Limb (tissue), 2 donors: ENCODE measurements around the gene PRR13.
"Not testable (repeated sequence)": the region's sequence is repeated elsewhere in the genome, so short reads cannot be mapped to it uniquely, and the experiment has no call there.

Experiments
- DNase-seq, 2 donors: peaks; one replicate each; pipeline ENCODE4 v3.0.0-alpha.2; 2016; ENCODE audit errors: extremely low spot score in 2 of 2

PRR13 gene

DNA sequence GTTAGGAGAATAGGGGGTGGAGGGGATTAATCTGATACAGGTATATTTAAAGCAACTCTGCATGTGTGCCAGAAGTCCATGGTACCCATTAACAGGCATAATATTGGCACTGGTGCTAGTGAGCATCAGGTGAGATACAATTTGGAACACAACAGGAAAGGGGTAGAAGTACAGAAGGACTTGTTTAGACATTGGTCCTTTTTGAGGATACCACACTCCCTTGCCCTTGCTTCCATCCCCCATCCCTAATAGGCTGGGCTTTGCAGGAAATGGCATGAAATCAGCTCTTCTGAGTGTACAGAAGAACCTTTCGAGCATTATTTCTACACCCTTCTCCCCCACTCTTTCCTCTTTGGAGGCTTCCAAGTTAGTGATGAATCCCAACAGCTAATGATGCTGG, 26.7 kb downstream of the PRR13 start:
- DNase-seq: no peak

DNA sequence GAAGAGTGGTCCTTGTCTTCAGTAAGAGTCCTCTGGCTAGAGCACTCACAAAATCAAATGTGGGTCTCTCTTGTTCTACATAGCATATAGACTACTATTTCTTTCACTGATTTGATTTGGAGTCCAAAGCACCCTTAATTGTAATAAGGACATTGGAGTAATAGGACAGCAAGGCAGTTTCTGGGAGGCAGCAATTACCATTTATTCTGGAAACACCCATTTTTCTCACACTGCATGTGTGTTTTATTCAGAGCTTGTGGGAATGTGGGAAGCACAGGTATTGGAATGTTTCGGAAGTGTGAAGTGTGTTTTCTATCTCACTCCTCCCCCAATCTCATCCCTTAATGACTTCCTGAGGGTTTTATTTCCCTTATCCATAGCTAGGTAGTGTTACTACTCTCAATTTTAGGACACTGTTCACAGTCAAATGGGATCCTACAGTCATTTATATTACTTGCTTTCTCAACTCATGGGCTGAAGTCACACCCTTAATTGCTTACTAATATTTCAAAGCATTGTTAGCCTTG, 30.6 kb downstream of the PRR13 start:
- DNase-seq: no peak

DNA sequence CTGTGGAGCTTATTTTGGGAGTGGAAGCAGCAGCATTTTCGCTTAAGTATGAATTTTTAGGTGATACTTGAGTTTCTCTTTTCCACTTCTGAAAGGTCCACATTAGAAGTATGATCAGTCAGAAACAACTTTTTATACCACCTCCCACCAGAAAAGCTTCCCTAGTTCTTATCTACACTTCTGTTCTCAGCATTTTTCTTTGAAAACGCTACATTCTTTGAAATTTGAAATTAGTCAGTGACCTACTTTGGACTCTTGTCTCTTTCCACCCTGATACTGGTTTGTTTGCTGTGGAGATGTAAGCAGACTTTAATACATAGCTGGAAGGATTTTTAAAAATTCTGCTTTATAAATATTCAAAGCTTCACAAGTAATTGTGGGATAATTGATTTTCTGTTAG, 32.5 kb downstream of the PRR13 start:
- no peak for DNase-seq

DNA sequence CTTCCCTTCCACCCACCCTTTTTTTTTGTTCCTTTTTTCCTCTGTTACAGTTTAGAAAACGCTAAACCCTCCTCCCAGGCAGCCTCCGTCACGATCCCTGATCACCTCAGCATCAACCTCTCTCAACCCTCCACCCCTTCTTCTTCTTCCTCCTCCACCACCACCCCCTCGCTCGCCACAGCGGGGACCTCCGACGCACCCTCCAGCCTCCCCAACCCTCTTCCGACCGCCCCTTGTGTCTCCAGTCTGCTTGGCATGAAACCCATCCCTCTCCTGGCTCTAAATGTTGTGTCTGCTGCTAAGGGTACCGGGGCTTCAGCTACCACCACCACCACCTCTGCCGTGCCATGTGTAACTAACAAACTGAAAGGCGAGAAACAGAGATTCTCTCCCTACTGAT, 33.3 kb downstream of the PRR13 start:
- DNase-seq: no peak

DNA sequence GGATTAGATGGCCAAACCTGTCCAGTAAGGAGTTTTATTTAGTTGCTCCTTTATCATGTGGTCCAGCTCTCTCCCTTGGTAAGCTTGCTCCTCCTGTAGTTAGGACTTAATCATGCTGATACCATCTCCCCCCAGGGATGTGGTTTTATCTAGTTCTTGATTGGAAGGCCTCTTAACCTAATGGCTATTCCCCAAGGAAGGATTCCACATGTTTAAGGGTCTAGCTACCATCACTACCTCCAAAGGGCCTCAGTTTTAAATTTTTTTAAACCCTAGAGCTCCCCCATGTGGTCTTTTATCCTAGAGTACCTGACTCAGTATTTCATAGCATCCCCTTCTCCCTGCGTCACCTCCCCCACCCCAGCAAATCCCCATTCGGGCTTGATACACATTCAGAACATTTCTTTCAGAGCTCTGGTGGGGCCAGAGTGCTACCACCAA, 35.3 kb downstream of the PRR13 start:
- no peak for DNase-seq

DNA sequence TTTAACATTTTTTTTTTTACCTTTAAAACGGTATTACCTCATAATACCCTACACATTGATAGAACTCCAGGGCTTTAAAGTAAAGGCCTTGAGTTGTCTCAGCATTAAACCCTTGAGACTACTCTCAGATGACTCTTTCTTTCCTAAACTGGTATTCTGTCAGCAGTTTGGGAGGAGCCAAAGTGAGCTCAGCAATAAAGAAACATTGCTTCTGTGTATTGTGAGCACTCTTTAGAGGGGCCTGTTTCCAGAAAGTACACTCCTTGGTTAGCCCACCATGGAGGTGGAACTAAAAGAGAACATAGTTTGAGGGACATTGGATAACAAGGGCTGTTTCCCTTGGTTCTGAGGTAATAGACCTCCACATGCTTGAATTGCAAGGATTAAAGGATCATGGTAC, 37.3 kb downstream of the PRR13 start:
- DNase-seq: no peak

DNA sequence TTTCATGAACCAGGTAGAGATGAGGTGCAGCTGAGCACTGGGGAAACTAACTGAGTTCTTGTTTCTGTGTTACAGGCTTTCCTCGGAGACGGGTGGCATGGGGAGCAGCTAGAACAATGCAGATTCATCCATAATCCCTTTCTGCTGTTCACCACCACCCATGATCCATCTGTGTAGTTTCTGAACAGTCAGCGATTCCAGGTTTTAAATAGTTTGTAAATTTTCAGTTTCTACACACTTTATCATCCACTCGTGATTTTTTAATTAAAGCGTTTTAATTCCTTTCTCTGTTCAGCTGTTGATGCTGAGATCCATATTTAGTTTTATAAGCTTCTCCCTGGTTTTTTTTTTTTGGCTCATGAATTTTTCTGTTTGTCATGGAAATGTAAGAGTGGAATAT, 37.8 kb downstream of the PRR13 start:
- no peak for DNase-seq

DNA sequence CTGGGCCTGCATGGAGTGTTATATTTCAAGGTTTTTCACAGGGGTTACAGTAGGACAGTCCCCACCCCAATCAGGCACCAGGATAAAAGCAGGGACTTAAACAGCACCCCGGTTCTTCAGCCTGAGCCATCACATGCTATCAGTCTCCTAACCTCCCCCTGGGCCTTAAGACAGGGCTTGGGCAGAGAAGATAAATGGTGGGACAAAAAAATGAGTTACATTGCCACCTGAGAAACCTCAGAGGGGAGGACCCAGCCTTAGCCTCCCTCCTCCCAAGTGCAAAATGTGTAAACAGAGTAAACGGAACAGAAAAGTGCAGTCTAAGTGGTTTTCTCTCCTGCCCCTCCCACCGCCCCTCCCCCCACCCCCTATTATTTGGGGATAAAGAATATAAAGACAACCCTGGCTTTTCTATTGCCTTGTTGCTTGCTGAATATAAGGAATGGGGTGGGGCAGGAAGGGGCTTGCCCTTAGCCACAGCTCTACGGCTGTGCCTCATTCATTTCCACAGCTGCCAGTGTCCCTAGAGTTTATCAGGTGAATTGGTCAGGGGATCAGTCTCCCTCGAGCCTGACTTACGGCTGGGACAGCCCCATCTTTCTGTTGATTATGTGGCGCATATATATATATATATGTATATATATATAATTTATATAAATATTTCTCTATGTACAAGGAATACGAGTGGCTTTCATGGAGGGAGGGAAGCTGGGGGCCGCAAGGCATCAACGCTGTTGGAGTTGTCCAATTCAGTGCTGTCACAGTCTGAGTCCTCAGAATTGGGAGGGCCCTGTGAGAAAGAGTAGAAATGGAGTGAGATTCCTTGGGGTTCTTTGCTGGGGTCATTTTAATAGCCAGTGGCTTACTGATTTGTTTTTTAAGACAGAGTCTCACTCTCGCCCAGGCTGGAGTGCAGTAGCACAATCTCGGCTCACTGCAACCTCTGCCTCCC, 39.2 kb downstream of the PRR13 start:
- DNase-seq: no peak

DNA sequence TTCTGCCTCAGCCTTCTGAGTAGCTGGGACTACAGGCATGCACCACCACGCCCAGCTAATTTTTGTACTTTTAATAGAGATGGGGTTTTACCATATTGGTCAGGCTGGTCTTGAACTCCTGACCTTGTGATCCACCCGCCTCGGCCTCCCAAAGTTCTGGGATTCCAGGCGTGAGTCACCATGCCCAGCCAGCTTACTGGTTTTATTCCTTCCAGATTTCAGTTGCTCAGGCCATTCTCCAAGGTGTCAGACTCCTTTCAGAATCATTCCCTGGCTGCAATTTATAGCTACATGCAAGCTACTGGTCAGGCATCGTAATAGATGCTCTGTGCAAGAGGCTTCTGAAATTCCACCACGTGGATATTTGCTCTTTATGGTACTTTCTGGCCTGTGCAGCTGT, 39.9 kb downstream of the PRR13 start:
- not testable (repeated sequence) for DNase-seq

DNA sequence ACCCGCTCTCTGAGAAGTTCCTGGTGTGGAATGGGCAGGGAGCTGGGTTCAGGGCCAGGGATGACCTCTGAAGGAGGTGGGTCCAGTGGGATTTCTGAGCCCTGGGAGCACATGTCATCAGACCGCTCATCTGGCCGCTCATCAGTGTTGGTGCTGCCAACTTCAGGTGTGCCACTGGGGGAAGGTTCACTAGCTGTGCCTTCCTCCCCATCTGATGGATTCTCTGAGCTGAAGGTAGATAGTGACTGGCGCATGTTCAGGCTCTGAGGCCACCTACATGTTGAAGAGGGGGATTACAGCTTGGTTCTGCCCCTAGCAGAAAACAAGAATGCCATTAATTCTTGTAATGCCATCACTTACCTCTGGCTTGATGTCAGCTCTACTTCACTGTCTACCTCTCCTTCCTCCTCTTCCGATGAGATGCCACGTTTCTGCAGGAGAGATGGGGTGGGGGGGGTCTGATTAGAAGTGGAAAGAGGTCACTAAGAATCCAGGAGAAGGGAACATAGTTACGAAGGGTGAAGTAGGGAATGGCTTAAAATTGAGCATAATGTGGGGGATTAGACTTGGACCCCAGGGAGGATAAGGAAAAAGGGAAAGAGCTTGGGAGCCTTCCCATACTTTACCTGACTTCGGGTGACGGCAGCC, 40.5 kb downstream of the PRR13 start:
- no peak for DNase-seq

DNA sequence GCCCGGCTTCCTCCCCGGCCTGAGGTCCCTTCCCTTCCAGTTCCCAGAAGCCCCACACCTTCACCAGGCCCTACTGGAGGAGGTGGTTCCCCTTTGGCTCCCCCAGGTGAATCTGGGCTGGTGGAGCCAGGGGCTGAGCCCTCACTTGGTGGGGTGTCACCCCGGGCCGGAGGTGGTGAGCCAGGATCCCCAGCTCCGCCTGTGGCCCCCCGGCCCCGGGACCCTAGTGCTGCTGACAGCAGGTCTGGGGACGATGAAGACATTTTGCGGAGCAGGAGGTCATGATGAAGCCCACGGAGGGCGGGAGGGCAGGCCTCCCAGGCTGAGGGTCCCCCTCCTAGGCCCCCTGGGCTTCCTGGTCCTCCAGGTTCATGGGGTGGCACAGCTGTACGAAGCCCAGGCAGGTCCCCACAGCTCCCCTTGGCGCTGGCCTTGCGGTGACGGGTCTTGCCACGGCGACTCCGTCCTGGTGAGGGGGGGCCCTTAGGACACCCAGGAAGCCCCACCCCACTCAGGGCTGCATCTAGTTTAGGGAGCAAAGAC, 41.2 kb downstream of the PRR13 start:
- DNase-seq: no peak

DNA sequence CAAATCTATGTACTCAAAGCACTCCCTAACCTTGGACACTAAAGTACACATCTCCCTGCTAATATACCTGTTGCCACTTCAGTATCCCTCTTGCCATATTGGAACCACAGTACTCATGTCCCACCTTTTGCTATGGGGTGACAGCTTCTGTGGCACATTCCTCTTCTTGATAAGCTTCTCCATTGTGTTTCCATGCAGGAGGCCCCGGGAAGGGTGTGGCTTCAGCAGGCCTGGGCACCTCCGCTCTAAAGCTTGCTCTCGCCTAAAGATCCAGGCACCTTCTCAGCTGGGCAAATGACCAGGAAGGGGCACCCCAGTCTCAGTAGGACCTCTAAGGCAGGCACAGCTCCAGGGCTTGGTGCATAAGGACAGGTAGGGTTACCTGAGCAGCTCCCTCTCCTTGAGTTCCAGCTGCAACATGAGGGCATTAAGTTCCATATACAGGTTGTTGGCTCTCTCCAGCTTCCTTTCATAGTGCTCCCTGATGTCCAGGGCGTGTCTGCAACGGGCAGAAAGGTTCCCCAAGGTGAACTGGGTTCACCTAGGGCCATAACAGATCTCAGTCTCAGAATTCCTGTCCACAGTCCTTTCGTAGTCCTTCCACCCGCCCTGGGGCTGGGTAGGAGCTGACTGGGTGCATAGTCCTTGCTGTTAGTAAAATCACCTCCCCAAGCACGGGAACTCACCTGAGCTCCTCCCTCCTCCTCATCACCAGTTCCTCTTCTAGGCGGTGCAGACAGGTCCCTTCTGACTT, 41.9 kb downstream of the PRR13 start:
- no peak for DNase-seq

DNA sequence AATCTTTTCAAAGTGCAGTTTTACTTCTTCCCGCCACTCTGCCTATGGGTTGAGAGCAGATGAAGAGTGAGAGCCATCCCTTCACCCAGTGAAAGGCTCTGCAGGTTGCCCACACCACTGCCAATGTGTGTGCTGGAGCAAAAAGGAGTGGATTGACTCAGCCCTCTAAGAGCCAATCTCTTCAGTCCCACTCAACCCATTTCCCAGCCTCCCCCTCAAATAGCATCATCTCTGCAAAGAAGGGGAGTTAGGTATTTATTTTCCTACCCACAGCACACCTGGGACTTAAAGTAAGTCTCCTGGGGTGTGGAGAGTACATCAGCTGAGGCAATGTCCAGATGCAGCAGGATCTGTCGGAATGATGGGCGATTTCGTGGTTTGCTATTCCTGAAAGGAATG, 42.4 kb downstream of the PRR13 start:
- no peak for DNase-seq

DNA sequence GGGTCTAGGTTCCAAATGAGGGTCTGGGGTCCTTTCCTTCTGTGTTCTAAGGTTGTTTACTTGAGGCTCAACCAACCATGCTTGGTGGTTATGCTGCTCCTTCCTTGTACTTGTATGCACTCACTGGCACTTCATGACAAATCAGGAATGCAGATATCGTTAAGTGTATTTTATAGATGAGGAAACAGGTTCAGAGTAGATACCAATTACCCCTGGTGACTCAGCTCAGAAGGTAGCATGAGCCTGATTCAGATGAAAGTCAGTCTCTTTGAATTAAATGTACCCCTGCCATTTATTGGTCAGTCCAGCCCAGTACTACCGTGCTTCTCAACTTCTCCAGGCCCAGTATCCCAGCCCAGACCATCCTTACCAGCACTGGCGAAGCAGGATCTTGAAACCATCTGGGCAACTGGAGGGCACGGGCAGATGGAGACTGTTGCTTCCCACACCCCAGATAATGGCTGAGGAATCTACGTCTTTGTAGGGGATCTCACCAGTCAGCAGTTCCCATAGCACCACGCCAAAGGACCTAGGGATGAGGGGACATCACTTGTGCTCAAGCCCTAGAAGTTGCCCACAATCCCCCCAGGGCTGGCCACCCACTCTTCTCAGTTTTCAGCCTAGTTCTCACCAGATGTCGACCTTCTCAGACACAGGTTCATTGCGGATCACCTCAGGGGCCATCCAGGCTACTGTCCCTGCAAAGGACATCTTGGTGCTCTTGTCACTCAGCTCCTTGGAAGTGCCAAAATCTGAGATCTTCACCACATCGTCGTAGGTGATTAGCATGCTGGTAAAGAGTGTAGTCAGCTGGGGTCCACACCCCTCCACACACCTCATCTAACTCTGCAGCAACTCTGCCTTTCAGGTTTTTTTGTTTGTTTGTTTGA, 43.4 kb downstream of the PRR13 start:
- DNase-seq: no peak

DNA sequence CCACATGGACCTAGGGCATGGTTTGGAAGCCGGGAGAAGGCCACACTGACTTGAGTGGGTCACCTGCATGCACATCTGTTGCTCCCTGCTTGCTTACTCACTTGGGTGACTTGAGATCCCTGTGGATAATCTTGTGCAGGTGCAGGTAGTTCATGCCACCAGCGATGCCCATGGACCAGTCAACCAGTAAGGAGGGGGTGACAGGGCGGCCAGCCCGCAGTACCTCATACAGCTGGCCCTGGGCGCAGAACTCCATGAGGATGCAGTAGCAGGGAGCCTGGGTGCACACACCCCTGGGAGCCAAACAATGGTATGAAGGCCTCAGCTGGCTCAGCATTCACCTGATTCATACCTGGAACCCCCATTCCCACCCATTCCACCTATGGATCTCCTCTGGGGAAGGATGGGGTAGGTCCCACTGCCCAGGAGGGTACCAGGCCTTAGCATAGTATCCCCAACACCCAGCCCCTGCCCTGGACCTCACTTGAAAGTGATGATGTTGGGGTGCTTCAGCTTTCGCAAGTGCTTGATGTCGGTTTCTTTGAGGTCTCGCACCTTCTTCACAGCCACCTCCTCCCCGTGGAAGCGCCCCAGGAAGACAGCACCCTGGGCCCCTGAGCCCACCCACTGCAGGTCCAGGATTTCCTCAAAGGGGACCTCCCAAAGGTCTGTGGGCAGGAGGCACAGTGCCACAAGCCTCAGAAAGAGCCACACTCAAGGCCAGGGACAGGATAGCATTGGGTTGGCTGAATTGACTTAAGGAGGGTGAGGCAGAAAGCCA, 44.6 kb downstream of the PRR13 start:
- DNase-seq: no peak

DNA sequence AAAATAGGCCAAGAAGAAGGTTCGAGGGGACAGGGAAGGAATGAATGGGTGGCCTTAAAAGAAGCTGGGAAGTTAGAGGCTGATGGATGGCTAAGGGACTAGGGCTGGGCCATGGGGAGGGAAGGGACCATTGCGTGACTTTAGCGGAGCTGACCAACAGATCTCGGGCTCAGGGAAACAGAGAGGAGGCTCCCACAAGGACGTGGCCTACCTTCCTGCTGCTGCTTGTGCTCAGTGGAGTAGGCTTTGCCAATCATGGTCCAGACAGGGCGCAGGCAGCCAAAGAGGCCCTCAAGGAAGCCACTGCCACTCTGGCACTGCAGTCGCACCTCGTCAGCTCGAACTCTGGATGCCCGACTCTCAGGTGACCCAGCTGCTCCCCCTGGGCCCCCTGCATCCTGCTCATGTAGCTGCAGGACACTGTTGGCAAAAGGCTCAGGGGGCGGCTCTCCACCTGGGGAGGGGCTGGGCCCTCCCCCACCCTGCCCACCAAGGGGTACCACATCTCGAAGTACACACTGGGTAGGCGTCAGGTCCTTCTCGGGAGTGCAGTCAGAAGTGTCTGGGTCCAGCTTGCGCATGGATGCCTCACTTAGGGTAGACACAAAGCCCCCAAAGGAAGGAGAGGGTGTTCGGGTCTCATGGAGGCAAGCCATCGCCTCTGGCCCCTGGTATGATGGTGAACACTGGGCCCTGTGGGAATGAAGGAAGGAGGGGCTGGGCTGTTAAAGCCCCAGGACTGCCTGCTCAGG, 45.4 kb downstream of the PRR13 start:
- DNase-seq: no peak

DNA sequence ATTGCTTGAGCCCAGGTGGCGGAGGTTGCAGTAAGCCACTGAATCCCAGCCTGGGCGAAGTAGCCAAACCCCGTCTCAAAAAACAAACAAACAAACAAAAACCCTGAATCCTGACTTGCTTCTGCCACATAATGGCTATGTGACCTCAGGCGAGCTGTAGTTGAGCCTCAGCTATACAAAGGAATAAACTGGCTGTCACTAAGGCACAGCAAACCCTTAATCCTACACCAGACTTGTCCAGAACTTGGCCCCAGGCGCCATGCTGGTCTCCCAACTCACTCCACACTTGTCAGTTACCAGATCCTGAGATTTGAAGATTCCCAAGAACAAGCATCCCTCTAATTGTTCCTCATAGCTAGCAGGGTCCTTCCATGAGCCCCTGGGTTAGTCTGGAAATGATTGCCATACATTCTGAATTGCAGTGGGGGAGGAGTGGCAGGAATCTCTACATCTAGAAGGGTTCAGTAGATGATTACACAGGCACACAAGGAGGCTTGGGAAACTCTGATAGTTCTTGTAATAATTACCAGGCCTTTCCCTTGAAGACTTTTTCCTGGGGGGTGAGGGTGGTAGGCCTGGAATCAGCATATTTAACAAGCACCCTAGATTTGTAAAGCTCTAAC, 47.8 kb downstream of the PRR13 start:
- no peak for DNase-seq

DNA sequence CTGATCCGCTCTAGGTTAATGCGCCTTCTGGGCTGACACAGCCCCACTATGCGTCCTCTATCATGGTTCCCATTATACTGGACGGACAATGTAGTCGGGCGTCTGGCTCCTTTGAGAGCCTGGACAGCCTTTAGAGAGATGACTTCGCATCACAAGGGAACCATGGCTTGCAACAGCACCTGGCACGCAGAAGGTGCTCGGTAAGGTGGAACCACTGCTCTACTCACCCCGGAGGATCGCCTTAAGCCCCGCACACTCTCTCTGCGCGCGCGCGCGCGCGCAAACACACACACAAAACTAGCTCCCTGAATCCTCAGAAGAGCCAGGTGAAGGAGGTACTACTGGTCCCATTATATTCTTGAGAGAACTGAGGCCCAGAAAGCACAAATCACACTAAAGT, 50.7 kb downstream of the PRR13 start:
- DNase-seq: no peak
